AG04449 (cell line): ENCODE results near the gene AHRR.
"Not testable (repeated sequence)": the region's sequence is repeated elsewhere in the genome, so short reads cannot be mapped to it uniquely, and the experiment has no call there.

ENCODE experiments used
- CTCF ChIA-PET: fragments of 350-600 bp; formaldehyde crosslinking; extraction: SDS; loops from one replicate; lab custom pipeline; 2021; ENCODE audit warnings: antibody characterized with exemption; lab: Yijun Ruan, JAX
- POLR2A ChIA-PET: fragments of 400-600, 350-600 bp; formaldehyde crosslinking; extraction: SDS; loops from one replicate; lab custom pipeline; 2020; ENCODE audit warnings: antibody characterized with exemption, inconsistent platforms; lab: Yijun Ruan, JAX
- DNase-seq: peaks from one replicate; pipeline ENCODE4 v3.0.0-alpha.2; 2010; ENCODE audit warnings: low read depth, low spot score
- H3K4me3 ChIP-seq: 2 replicates; pipeline ENCODE4 v1.5.1; 2011; ENCODE audit warnings: low read depth, mild to moderate bottlenecking, control low read depth, low read length
- CTCF ChIP-seq: IDR thresholded peaks from one replicate; pipeline ENCODE4 v1.5.1; 2011; ENCODE audit warnings: mild to moderate bottlenecking, moderate library complexity, low read length, control low read depth, inconsistent platforms; ENCODE audit not compliant: insufficient read depth; ENCODE audit errors: missing control alignments

AHRR gene

GRCh38 chr5:410911-411517 lies 89.5 kb downstream of the AHRR start:
- TF ChIP-seq CTCF, result no peak
- POLR2A ChIA-PET, result no interaction called here
- CTCF ChIA-PET, result interaction anchor here (1.0 to 1.1 kb wide), 2 partner anchors 14 to 95 kb away, joined by 3 read pairs; no protein-coding TSS in a partner anchor
- no peak overlapping the region for H3K4me3 ChIP-seq
- DNase-seq, result no peak

GRCh38 chr5:411728-412127 lies 90.2 kb downstream of the AHRR start:
- TF ChIP-seq CTCF, result no peak
- POLR2A ChIA-PET, result no interaction called here
- H3K4me3 ChIP-seq, result no peak overlapping the region
- CTCF ChIA-PET, result interaction anchor here (1.0 kb wide), 1 partner anchor 8 kb away, joined by 3 read pairs; no protein-coding TSS in a partner anchor
- DNase-seq, result no peak

GRCh38 chr5:414991-415927 lies 93.7 kb downstream of the AHRR start:
- DNase-seq, H3K4me3 ChIP-seq, POLR2A ChIA-PET: not testable (repeated sequence)
- CTCF ChIA-PET, result interaction anchor here (2.0 kb wide), 1 partner anchor 10 kb away, joined by 7 read pairs; no protein-coding TSS in a partner anchor

- no peak for DNase-seq
- no peak overlapping the region for H3K4me3 ChIP-seq
- POLR2A ChIA-PET, result no interaction called here
- CTCF ChIA-PET, result no interaction called here
- no peak for TF ChIP-seq CTCF
Observed at GRCh38 chr5:415928-416635, 94.6 kb downstream of the AHRR start.

GRCh38 chr5:416636-416960 lies 95.1 kb downstream of the AHRR start:
- DNase-seq, result no peak
- CTCF ChIA-PET, result interaction anchor here (1.1 kb wide), 1 partner anchor 15 kb away, joined by 3 read pairs; no protein-coding TSS in a partner anchor
- POLR2A ChIA-PET, result no interaction called here
- TF ChIP-seq CTCF, result no peak
- no peak overlapping the region for H3K4me3 ChIP-seq

- CTCF ChIA-PET, result interaction anchor here (0.9 to 2.5 kb wide), 9 partner anchors 8 to 229 kb away, joined by 3 to 8 read pairs (median 4); no protein-coding TSS in a partner anchor
- no peak overlapping the region for H3K4me3 ChIP-seq
- POLR2A ChIA-PET, result no interaction called here
- no peak for TF ChIP-seq CTCF
- DNase-seq, result no peak
Observed at GRCh38 chr5:417301-418161, 96.0 kb downstream of the AHRR start.
